HUES48 (cell line): ENCODE results near the gene DDX3Y.

ENCODE experiments used
- H3K27ac ChIP-seq: one replicate; pipeline ENCODE4 v1.7.0; 2013; ENCODE audit warnings: low read depth, low read length, inconsistent platforms
- H3K27me3 ChIP-seq: 2 replicates; pipeline ENCODE4 v1.6.1; 2013; ENCODE audit warnings: mild to moderate bottlenecking, low read length; ENCODE audit not compliant: control insufficient read depth, insufficient read depth
- H3K36me3 ChIP-seq: 2 replicates; pipeline ENCODE4 v1.6.1; 2013; ENCODE audit warnings: low read length; ENCODE audit not compliant: control insufficient read depth, insufficient read depth
- H3K4me1 ChIP-seq: 2 replicates; pipeline ENCODE4 v1.6.1; 2013; ENCODE audit warnings: mild to moderate bottlenecking, low read length; ENCODE audit not compliant: control insufficient read depth, insufficient read depth
- H3K4me3 ChIP-seq: 2 replicates; pipeline ENCODE4 v1.5.1; 2013; ENCODE audit warnings: mild to moderate bottlenecking, low read depth, low read length
- H3K9ac ChIP-seq: 2 replicates; pipeline ENCODE4 v1.6.1; 2013; ENCODE audit warnings: mild to moderate bottlenecking, low read depth, low read length, moderate library complexity
- H3K9me3 ChIP-seq: 2 replicates; pipeline ENCODE4 v1.6.1; 2013; ENCODE audit warnings: low read length; ENCODE audit not compliant: control insufficient read depth, insufficient read depth

Gene DDX3Y

DNA sequence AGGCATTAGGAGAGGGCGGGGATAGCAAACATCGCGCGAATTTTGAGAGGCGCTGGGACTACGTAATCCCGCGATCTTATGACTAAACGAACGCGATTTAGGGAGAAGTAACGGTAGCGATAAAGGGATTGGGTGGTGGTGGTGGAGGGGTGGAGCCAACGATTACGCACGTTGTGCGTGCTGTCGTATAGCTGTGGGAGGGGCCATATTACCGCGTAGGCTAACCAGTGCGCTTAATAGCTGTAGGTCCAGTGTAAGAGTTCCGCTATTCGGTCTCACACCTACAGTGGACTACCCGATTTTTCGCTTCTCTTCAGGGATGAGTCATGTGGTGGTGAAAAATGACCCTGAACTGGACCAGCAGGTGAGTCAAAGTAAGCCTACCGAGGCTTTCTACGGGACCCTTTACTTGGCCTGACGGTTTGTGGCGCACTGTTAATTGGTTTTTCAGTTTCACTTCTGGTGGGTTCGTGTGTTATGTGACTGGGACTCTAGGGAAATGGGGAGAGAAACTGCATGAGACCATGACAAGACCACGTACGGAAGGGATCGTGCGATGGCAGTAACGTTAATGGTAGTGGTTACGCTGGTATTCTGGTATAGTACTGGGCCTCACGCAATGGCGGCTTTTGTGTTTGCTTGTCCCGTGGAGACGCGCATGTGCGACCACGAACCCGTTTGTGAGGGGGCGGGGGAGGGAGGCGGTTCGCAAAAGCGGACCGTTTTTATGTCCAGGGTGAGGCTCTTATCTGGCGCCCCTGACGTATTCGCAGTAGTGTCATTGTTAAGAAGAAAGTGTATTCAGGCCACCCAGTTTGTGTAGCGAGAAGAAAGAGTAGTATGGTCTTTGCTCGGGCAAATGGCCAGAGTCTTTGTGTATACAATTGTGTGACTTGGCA, at the start of gene DDX3Y:
Gene DDX3Y, plus strand, starts transcription at position 251 of the 899 bp plus-strand sequence. Its CDS starts 69 bp downstream, at position 320.
- Histone ChIP-seq H3K9ac (no peak within 1 kb of the TSS), H3K27me3 (no peaks in the 10 kb centered on the region), H3K9me3 (no peaks in the 10 kb centered on the region), H3K4me1 (no peaks in the 10 kb centered on the region), H3K27ac (no peak within 1 kb of the TSS), H3K36me3 (no peaks in the 10 kb centered on the region), H3K4me3 (no peak within 1 kb of the TSS)

DNA sequence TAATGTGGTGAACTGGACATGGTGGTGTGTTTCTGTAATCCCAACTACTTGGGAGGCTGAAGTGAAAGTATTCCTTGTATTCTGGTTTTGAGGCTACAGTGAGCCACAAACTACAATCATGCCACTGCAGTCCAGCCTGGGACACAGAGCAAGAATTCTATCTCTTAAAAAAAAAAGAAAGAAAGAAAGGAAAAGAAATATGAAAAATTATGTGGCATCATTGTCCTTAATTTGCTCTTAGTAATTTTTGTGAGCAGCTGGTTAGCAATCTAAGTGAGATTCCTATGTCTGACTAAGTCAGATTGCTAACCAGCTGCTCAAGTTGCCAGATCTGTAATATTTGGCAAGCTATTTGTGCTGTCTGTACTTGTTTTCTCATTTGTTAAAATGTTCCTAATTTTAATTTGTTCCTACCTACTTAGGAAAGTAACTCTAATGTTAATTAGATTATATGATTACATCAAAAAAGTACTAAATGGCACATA, 48.8 kb upstream of the DDX3Y start:
- Histone ChIP-seq H3K36me3 (no peaks in the 10 kb centered on the region), H3K9ac (no peak overlapping the region), H3K4me3 (no peak overlapping the region), H3K9me3 (no peaks in the 10 kb centered on the region), H3K27ac (no peak overlapping the region), H3K4me1 (no peaks in the 10 kb centered on the region), H3K27me3 (no peaks in the 10 kb centered on the region)

DNA sequence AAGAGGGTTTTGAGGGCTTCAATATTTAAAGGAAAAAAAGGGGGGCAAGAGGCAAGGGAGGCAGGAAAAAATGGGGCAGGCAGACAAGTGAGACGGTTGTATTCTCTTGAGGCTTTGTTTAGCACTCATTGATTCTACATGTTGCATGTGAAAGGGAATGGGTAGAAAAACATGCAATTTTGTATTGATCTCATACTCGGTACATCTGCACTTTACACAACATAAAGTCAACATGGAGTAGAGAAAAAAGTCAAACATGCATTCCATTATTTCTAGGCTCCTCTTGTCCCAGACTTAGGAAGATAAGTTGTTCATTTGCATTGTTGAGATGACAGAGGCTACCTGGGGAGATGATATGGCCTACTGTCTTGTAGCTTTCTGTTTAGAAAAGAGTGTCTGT, 36.7 kb upstream of the DDX3Y start:
- Histone ChIP-seq H3K27me3 (no peaks in the 10 kb centered on the region), H3K4me3 (no peak overlapping the region), H3K9ac (no peak overlapping the region), H3K36me3 (no peaks in the 10 kb centered on the region), H3K4me1 (no peaks in the 10 kb centered on the region), H3K27ac (no peak overlapping the region), H3K9me3 (no peaks in the 10 kb centered on the region)

DNA sequence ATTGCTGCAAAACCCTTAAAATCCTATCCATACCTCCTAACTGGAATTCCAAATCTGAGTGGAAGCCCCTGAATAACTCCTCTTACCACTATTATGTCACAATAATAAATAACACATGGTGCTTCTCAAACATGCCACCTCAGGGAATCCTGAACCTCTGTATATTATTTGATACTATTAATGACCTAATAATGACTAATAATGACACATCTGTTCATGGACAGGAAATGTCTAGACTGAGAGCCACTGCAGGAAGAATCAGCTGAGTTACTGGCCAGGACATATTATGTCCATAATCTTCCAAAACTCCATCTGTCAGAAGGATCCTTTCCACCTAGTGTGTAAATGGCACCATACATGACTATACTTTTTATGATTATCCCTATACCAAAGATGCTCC, 7.7 kb upstream of the DDX3Y start:
- H3K4me3 ChIP-seq: no peak overlapping the region
- H3K9me3 ChIP-seq: no peaks in the 10 kb centered on the region
- H3K27ac ChIP-seq: no peak overlapping the region
- no peaks in the 10 kb centered on the region for H3K36me3 ChIP-seq
- no peak overlapping the region for H3K9ac ChIP-seq
- H3K27me3 ChIP-seq: no peaks in the 10 kb centered on the region
- H3K4me1 ChIP-seq: no peaks in the 10 kb centered on the region

DNA sequence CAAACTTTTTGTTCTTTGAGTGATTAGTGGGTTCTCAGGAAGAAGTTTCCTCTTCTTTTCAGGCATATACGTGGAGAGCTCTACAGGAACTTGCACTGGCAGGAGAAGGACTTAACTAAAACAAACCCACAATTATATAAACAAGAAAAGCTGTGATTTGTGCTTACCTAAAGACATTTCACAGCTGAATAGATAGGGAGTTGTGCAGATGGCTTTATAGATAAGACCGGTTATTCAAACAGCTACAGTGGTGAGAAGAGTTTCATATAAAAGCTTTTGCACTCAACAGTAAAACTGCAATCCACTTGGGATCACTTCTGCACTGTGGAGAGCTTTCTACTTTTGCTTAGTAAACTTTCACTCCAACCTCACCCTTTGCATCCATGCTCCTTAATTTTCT, 6.1 kb upstream of the DDX3Y start:
- no peaks in the 10 kb centered on the region for H3K36me3 ChIP-seq
- no peak overlapping the region for H3K4me3 ChIP-seq
- no peaks in the 10 kb centered on the region for H3K27me3 ChIP-seq
- H3K27ac ChIP-seq: no peak overlapping the region
- H3K9me3 ChIP-seq: no peaks in the 10 kb centered on the region
- no peak overlapping the region for H3K9ac ChIP-seq
- H3K4me1 ChIP-seq: no peaks in the 10 kb centered on the region

DNA sequence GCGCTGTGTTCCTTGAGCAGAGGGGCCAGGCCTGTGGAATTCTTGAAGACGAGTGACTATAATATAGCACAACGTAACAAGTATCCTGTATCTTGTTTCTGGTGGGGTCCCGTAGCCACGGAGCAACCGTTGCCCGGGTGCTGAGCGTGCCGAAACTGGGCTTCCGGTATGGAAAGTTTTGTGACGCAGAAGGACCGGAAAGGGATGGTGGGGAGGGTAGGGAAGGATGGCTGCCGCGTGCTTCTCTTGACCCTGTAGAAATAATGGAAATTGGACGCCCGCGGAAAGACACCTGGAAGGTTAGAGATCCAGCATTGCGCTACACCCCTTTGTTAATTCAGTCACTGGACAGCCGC, 827 bp downstream of the DDX3Y start:
- H3K9ac ChIP-seq: no peak overlapping the region
- no peak overlapping the region for H3K27ac ChIP-seq
- no peaks in the 10 kb centered on the region for H3K9me3 ChIP-seq
- no peaks in the 10 kb centered on the region for H3K27me3 ChIP-seq
- H3K4me3 ChIP-seq: no peak overlapping the region
- no peaks in the 10 kb centered on the region for H3K36me3 ChIP-seq
- no peaks in the 10 kb centered on the region for H3K4me1 ChIP-seq

DNA sequence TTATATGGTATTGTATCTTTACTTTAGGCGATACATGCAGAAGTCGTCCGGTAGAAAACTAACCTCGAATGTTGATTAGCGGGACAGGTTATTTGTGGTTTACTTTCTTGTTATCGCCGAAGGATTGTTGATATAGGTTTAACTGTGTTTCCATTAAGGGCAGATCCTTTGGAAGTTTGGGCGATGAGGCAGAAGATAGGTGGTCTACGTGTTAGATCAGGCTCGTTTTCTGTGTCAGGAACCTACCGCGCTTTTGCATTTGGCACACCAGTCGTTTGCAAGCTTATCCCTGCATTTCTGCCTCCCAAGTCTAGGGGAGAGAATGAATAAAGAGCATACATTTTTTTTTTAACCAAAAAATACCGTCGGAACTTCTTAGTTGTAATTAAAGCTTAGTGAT, 1.2 kb downstream of the DDX3Y start:
- Histone ChIP-seq H3K27ac (no peak overlapping the region), H3K4me3 (no peak overlapping the region), H3K4me1 (no peaks in the 10 kb centered on the region), H3K36me3 (no peaks in the 10 kb centered on the region), H3K9me3 (no peaks in the 10 kb centered on the region), H3K27me3 (no peaks in the 10 kb centered on the region), H3K9ac (no peak overlapping the region)

DNA sequence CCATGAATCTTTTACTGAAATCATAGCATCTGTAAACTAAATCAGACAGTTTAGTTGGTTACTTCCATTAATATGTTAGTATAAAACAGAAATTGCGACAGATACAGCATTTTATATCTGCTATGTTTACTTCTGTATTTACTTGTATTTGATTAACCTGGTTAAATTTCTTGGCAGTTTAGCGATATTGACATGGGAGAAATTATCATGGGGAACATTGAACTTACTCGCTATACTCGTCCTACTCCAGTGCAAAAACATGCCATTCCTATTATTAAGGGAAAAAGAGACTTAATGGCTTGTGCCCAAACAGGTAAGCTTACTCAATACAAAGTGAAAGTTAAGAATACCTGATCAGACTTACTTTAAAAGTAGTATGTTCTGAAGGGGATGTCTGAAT, 8.9 kb downstream of the DDX3Y start:
- no peaks in the 10 kb centered on the region for H3K4me1 ChIP-seq
- H3K4me3 ChIP-seq: no peak overlapping the region
- no peaks in the 10 kb centered on the region for H3K36me3 ChIP-seq
- H3K27ac ChIP-seq: no peak overlapping the region
- no peak overlapping the region for H3K9ac ChIP-seq
- H3K27me3 ChIP-seq: no peaks in the 10 kb centered on the region
- H3K9me3 ChIP-seq: no peaks in the 10 kb centered on the region

DNA sequence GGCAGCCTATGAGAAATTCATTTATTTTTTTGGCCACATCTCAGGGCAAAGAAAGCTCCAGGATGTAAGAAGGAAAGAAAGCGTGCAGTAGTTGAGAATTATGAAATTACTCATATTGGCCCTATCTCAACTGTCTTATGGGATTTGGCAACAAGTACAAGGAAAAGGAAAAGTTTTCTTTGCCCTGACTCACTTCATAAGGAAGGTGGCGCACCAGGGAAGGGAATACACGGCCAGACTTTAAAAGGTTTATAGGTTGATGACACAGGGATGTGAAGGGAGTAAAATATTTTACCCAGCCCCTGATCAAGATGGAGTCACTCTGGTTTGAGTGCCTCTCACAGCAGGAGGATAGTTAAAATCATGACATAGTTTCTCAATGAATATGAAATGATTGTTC, 23.4 kb downstream of the DDX3Y start:
- Histone ChIP-seq H3K27ac (no peak overlapping the region), H3K27me3 (no peaks in the 10 kb centered on the region), H3K36me3 (no peaks in the 10 kb centered on the region), H3K4me3 (no peak overlapping the region), H3K9me3 (no peaks in the 10 kb centered on the region), H3K9ac (no peak overlapping the region), H3K4me1 (no peaks in the 10 kb centered on the region)

DNA sequence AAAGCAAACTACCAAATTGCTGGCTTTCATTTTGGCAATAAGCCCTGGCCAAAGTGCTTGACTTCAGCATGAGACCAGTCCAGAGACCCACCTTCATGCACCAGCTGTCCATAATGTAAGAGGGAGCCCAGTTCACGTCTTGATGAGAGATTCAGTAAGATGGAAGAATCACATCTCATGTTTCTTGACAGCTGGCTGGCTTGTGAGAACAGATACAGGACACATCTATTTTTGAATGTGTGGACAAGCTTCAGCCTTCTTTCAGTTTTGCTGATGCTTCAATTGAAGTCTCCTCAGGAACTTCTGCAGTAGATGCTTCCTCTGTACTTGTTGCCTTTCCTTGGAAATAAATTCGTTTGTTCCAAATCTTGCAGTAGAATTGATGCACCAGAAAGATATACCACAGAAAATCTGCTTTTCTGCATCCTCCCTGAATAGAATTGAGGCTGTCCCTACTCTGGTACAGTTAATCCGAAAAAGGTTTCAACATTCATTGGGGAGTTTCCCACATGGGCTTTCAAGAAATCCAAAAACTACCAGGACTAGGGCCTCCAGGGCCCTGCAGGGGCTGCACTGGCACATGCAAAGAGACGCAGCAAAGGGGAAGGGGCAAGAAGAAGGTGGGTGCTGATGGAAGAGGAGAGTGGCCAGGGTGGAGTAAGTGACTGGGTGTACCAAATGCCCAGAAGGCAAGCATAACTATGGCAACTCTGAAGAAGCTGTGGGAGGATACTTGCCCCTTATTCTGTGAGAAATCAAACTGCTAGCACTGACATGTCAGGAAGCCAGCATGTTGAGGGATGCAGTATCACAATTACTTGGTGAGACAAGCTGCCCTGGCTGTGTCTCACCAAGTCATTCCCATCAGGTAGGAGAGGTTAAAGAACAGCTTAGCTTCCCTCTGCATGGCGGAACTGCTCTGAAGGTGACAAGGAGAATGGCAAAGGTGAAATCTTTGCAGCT, 37.3 kb downstream of the DDX3Y start:
- H3K9me3 ChIP-seq: no peaks in the 10 kb centered on the region
- H3K27ac ChIP-seq: no peak overlapping the region
- no peaks in the 10 kb centered on the region for H3K27me3 ChIP-seq

More for the DNA sequence above, 37.3 kb downstream of the DDX3Y start:
- no peaks in the 10 kb centered on the region for H3K36me3 ChIP-seq
- H3K4me3 ChIP-seq: no peak overlapping the region
- H3K9ac ChIP-seq: no peak overlapping the region
- H3K4me1 ChIP-seq: no peaks in the 10 kb centered on the region
